Motor neuron (in vitro differentiated cells): ENCODE results near the gene ZNF830. TPM values are rescaled to one million over a fixed set of nuclear protein-coding genes. Genes with fewer than 3 reads are reported as not detected.

Source experiments
- ATAC-seq, 8 experiments: fragments of 200-7000 bp; cut with Tn5 transposase; replicated peaks in 6 of 8; 2 replicates each; pipeline ENCODE4 v1.8.0; 2021; ENCODE audit warnings: mild to moderate bottlenecking in 8 of 8, moderate library complexity in 8 of 8
- H3K27ac ChIP-seq, 2 donors: fragments of 250-450 bp; sonication (Bioruptor Pico); 2 replicates each; pipeline ENCODE4 v1.9.0; 2021; ENCODE audit warnings: antibody characterized with exemption in 2 of 2, mild to moderate bottlenecking in 2 of 2, moderate library complexity in 1 of 2
- H3K4me1 ChIP-seq, 2 donors: fragments of 250-450 bp; sonication (Bioruptor Pico); replicated peaks in 1 of 2; 2 replicates each; pipeline ENCODE4 v1.6.1; 2021; ENCODE audit warnings: antibody characterized with exemption in 2 of 2, mild to moderate bottlenecking in 2 of 2, moderate library complexity in 1 of 2
- H3K4me3 ChIP-seq, 5 donors: fragments of 250-450 bp; sonication (Bioruptor Pico); 2 replicates each; pipeline ENCODE4 v1.9.0; 2021; ENCODE audit warnings: antibody characterized with exemption in 5 of 5, mild to moderate bottlenecking in 5 of 5, moderate library complexity in 4 of 5
- WGBS, 10 experiments: fragments of 450-650 bp; shearing (Covaris generic); methylation state at CpG; one replicate each; pipeline ENCODE4 v1.0.0; 2022; 5-methylcytosine and 5-hydroxymethylcytosine counted together
- in situ Hi-C, 9 experiments: fragments of 400-800 bp; cut with MboI; loops; one replicate each; pipeline ENCODE4 v1.15.0; 2021; ENCODE audit warnings: low sequenced_read_pairs in 9 of 9, low pct_unique_long_range_greater_than_20kb in 2 of 9; ENCODE audit not compliant: unreplicated experiment in 9 of 9
- total RNA-seq, 8 experiments: library from RNA; unstranded; fragments of 300-600 nt; gene quantifications; 2 replicates each; pipeline versions ENCODE4 v1.2.3 to v1.2.4, GENCODE V29; 2022

The ZNF830 gene
- total RNA-seq, 8 experiments from 2014 or later = 15.8 to 24.7 (median 19.2) TPM

DNA sequence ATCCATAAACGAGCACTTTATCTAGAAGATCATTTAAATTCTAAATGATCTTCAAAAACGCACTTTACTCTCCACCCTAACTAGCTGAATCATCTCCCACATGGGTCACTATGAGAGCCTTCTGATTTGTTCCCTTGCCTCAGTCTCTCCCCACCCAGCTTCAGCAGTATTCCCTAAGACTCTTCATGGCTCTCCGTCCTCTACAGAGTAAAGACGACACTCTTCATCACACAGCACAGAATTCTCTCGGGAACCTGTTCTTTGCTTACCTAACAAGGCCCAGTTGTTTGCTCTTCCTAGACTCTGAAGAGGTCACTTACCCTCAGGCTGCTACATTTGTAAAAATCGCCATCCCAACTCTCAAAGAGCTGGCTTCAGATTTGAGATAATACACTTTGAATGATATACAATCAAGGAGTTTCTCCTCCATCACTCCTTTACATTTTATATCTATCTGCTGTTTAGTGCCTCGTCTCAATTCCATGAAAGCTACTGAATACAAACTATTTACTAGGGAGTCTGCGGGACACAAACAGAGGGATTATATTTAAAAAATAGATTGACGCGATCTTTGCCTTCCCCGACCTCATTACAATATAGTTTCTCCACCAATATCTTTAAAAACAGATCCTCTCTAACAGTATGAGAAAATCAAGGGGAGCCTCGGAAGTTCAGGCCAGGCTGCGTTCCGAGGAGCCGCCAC, 18.5 kb downstream of the ZNF830 start:
- H3K27ac ChIP-seq = peak overlapping the region; percentile 97 to 98
- peak overlapping the region; percentile 77 to 96 (median 85) for H3K4me3 ChIP-seq
- in situ Hi-C loops = loop anchor here in 2 of 9 experiments (25.0 kb wide), 3 partner anchors 92 to 132 kb away; partner anchors contain the start of genes FNDC8 (in 1 of the 2) and RAD51D (in 1 of the 2)
- peaks cover 8 to 9% of the 10 kb centered on the region in 2 donors for H3K4me1 ChIP-seq
- WGBS, 10 experiments = 0 to 46% (median 31%) methylated on average over 6 to 14 of the region's 15 CpGs
- peak in 2 of 8 experiments; percentile 7 to 8 for ATAC-seq

DNA sequence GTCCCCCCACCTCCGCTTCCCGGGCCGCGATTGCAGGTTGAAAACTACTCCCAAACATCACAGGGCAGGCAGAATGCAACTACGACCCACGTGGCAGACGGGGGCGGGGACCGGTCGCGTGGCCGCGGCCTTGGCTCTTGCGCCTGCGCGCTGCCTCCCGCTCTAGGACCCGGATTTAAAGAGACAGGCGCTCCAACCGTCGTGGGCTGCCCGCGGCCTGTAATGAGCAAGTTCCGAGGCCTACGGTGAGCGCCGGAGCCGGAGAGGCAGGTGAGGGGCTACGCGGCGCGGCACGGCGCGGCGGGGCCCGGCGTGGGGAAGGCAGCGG, 19.0 kb downstream of the ZNF830 start, which contains the start of gene LIG3:
Gene LIG3 (plus strand): TSS at position 160 of the 328 bp plus-strand sequence. CDS start 2,494 bp downstream, outside the sequence.
- ATAC-seq = peak; percentile 64 to 89 (median 84)
- in situ Hi-C loops = loop anchor here in 2 of 9 experiments (25.0 kb wide), 3 partner anchors 93 to 132 kb away; partner anchors contain the start of genes FNDC8 (in 1 of the 2) and RAD51D (in 1 of the 2)
- Histone ChIP-seq H3K27ac (peak within 1 kb of the TSS; percentile 97 to 98), H3K4me3 (peak within 1 kb of the TSS; percentile 77 to 96 (median 85)), H3K4me1 (peaks cover 9 to 11% of the 10 kb centered on the region in 2 donors)
- 0 to 10% (median 0%) methylated on average over 2 to 8 of the region's 39 CpGs; no CpG with 5 or more reads in 3 of the 10 experiments for WGBS, 10 experiments

DNA sequence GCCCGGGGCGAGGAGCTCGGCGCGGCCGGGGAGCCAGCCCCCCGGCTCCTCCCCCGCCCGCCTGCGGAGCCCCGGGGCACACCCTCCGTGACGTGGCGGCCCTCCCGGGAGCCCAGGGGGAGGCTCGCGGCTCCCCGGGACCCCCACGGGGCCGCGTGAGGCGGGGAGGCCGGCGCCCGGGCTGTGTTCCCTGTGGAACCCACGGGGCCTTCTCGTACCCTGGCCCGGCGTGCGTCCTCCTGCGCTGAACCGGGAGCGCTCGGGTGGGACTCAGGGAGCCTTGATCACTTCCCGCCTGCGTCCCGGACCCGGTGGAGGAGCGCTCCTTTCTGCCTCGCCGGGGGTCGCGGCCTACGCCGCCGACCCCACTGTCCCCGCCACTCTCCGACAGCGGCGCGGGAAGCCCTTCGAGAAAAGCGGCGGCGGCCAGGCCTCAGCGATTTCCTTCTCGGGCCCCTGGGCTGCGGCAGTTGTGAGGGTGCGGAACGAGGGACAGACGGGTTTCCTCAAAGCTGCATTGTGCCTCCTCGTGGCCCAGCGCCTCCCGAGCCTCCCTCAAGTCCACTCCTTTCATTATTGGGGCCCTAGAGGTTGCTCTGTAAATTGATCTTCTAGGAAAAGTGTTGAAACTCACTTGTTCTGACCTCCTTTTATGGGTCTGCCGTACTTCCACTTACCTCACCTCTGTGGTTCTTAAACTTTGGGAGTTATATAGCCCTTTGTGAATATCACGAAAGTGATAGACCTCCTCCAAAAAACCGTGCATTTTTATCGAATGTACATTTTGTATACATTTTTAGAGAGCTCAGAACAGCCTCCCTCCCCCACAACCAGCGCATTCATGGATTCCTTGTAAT, 19.6 kb downstream of the ZNF830 start:
- in situ Hi-C loops = loop anchor here in 2 of 9 experiments (25.0 kb wide), 3 partner anchors 94 to 131 kb away; partner anchors contain the start of genes FNDC8 (in 1 of the 2) and RAD51D (in 1 of the 2)

DNA sequence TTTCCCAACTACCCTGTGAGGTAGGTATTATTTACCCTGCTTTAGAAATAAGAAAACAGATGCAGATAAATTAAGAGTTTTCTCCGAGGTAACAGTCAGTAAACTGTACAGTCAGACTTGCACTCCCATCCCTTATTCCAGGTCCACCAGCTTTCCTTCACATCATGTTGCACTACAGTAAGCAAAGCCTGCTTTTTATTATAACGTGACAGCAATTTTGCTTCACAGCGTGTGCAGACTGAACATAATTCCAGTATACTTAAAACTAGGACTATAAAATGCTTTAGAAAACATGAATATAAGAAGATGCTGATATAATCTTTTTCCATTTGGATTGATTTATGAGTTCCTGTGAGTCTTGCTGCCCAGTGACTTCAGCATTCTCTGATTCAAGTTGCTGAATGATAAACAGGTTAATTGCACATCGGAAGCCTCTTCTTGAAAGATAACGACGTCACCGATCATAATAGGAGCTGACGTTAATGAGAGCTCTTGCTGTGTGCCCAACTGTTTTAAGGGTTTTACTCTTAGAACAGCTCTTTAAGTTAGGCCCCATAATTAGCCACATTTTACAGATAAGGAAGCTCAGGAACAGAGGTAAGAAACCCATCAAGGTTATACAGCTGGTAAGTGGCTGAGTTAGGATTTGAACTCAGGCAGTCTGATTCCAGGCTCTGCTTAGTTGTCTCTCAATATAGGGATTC, 20.4 kb downstream of the ZNF830 start:
- in situ Hi-C loops = loop anchor here in 2 of 9 experiments (25.0 kb wide), 3 partner anchors 94 to 131 kb away; partner anchors contain the start of genes FNDC8 (in 1 of the 2) and RAD51D (in 1 of the 2)
- Histone ChIP-seq H3K27ac (peak overlapping the region; percentile 97 to 98), H3K4me1 (peaks cover 9 to 11% of the 10 kb centered on the region in 2 donors), H3K4me3 (peak overlapping the region; percentile 77 to 96 (median 85))
- peak in 2 of 8 experiments; percentile 3 to 11 for ATAC-seq
- 0 to 34% (median 13%) methylated on average over 4 to 8 of the region's 8 CpGs; no CpG with 5 or more reads in 1 of the 10 experiments for WGBS, 10 experiments

More for the DNA sequence above, 19.6 kb downstream of the ZNF830 start:
- Histone ChIP-seq H3K4me3 (peak overlapping the region; percentile 77 to 96 (median 85)), H3K27ac (peak overlapping the region; percentile 97 to 98), H3K4me1 (peaks cover 9 to 11% of the 10 kb centered on the region in 2 donors)
- 0 to 2% (median 0%) methylated on average over 1 to 17 of the region's 69 CpGs; no CpG with 5 or more reads in 2 of the 10 experiments for WGBS, 10 experiments
- ATAC-seq = peak; percentile 76 to 89 (median 84)

DNA sequence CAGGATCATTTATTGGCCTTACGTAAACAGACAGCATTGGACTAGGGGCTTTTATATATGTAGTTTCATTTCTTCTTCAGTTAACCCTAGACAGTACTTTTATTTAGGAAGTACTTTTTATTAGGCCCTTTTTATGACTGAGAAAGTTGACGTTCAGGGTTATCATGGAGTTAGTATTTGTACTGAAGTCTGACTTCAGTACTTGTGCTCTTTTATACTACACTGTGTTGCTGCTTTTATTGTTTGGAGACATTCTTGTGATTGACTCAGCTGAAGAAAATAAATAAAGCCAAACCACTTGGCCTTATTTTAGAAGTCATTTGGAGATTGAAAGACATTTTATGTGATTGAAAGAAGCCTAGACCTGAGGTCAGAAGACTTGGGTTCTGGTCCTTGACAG, 25.9 kb downstream of the ZNF830 start:
- WGBS, 10 experiments = 70 to 100% (median 100%) methylated on average over 1 to 2 of the region's 2 CpGs; no CpG with 5 or more reads in 2 of the 10 experiments
- ATAC-seq = no peak
- in situ Hi-C loops = loop anchor here in 2 of 9 experiments (25.0 kb wide), 3 partner anchors 100 to 125 kb away; partner anchors contain the start of genes FNDC8 (in 1 of the 2) and RAD51D (in 1 of the 2)
- H3K27ac ChIP-seq = no peak overlapping the region
- H3K4me1 ChIP-seq = peaks cover 4% of the 10 kb centered on the region in 2 donors
- H3K4me3 ChIP-seq = no peak overlapping the region

DNA sequence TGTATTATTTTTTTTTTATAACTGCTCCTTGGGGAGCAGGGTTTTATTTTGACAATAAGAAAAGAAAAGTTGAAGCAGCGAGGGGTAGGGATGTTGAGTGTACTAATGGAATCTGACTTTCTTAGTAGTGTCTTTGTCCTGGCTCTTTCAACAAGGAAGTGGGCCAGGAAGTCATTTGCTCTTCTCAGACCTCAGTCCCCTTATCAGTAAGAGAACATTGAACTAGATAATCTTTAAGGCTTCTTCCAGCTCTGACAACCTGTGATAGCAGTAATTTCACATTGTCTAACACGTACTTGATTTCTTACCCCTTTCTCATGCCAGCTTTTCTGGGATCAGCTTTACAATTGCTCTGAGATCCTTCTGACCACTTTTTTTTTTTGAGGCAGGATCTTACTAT, 27.3 kb downstream of the ZNF830 start:
- Histone ChIP-seq H3K4me1 (peaks cover 2% of the 10 kb centered on the region in 2 donors), H3K4me3 (no peak overlapping the region), H3K27ac (no peak overlapping the region)
- in situ Hi-C loops = loop anchor here in 2 of 9 experiments (25.0 kb wide), 3 partner anchors 99 to 124 kb away; partner anchors contain the start of genes FNDC8 (in 1 of the 2) and RAD51D (in 1 of the 2)
- no peak for ATAC-seq
- WGBS, 10 experiments = 94 to 100% (median 100%) methylated on average over 1 to 2 of the region's 2 CpGs; no CpG with 5 or more reads in 3 of the 10 experiments

DNA sequence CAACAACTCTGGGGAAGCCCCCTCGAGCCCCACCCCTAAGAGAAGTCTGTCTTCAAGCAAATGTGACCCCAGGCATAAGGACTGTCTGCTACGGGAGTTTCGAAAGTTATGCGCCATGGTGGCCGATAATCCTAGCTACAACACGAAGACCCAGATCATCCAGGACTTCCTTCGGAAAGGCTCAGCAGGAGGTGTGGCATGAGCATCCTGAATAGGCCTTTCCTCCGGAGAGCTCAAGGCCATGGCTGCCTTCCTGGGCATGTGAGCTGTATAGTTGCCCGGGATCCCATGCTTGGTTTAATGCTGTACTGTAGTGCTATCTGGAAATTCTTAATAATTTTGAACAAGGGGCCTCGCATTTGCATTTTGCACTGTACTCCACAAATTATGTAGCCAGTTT, 28.1 kb downstream of the ZNF830 start:
- in situ Hi-C loops = loop anchor here in 2 of 9 experiments (25.0 kb wide), 3 partner anchors 98 to 123 kb away; partner anchors contain the start of genes FNDC8 (in 1 of the 2) and RAD51D (in 1 of the 2)
- ATAC-seq = no peak
- Histone ChIP-seq H3K4me3 (no peak overlapping the region), H3K27ac (no peak overlapping the region), H3K4me1 (peaks cover 2% of the 10 kb centered on the region in 2 donors)
- 40 to 100% (median 95%) methylated on average over 1 to 8 of the region's 10 CpGs; no CpG with 5 or more reads in 2 of the 10 experiments for WGBS, 10 experiments

DNA sequence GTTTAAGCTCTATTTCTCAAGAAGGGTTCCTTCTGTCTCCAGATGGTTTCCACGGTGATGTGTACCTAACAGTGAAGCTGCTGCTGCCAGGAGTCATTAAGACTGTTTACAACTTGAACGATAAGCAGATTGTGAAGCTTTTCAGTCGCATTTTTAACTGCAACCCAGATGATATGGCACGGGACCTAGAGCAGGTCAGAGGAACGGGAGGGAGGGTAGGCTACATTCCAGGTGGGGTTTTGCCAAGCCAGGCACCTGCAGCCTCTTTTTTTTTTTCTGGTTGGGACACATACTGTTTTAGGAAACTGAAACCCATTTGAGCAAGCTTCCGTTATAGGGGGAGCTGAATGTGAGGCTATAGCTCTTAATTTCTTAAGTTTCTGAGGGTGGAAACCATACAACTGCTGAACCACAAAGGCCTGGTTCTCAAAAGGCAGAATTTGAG, 29.6 kb downstream of the ZNF830 start:
- Histone ChIP-seq H3K4me1 (no peaks in the 10 kb centered on the region), H3K4me3 (no peak overlapping the region), H3K27ac (no peak overlapping the region)
- no peak for ATAC-seq
- in situ Hi-C loops = loop anchor here in 3 of 9 experiments (10.0 to 25.0 kb wide), 4 partner anchors 96 to 124 kb away; partner anchors contain the start of genes RAD51D (in 2 of the 3) and FNDC8 (in 1 of the 3)
- 50 to 100% (median 87%) methylated on average over 1 to 6 of the region's 6 CpGs; no CpG with 5 or more reads in 1 of the 10 experiments for WGBS, 10 experiments

DNA sequence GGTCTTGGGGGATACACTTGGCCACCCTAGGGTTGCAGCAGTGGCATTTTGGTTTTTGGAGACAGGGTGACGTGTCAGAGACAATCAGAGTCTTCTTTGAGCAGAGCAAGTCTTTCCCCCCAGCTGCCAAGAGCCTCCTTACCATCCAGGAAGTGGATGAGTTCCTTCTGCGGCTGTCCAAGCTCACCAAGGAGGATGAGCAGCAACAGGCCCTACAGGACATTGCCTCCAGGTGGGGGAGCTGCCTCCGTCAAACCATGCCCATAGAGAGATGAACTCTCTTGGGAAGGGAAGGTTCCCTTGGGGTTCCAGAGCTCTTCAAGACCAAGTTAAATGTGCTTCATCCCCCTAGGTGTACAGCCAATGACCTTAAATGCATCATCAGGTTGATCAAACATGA, 30.3 kb downstream of the ZNF830 start:
- H3K4me3 ChIP-seq = no peak overlapping the region
- no peaks in the 10 kb centered on the region for H3K4me1 ChIP-seq
- ATAC-seq = no peak
- H3K27ac ChIP-seq = no peak overlapping the region
- in situ Hi-C loops = loop anchor here in 3 of 9 experiments (10.0 to 25.0 kb wide), 4 partner anchors 96 to 123 kb away; partner anchors contain the start of genes RAD51D (in 2 of the 3) and FNDC8 (in 1 of the 3)
- WGBS, 10 experiments = 92 to 100% (median 100%) methylated on average over 1 to 3 of the region's 3 CpGs; no CpG with 5 or more reads in 3 of the 10 experiments

DNA sequence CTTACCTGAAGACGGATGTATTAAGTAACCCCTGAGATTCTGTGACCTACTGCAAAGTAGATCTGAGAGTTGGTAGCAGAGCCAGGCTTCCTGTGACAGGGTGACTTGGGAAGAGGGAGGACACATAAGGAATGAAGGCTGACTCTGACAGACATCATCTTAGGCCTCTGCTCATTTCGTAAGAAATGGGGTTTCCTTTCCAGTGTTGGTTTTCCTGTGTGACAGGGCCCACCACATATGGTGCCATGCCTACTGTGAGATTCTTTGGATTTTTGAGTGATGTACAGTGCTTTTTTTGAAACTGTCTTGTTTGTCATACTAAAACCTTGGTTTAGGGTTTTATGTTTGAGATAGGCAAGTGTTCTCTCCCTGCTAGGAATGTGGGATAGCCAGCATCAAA, 31.7 kb downstream of the ZNF830 start:
- no peak for ATAC-seq
- H3K4me1 ChIP-seq = no peaks in the 10 kb centered on the region
- H3K27ac ChIP-seq = no peak overlapping the region
- no peak overlapping the region for H3K4me3 ChIP-seq
- in situ Hi-C loops = loop anchor here in 3 of 9 experiments (10.0 to 25.0 kb wide), 4 partner anchors 94 to 122 kb away; partner anchors contain the start of genes RAD51D (in 2 of the 3) and FNDC8 (in 1 of the 3)
- WGBS, 10 experiments = 78 to 100% (median 83%) methylated on average over 1 to 2 of the region's 2 CpGs; no CpG with 5 or more reads in 4 of the 10 experiments
